Activated naive CD4-positive, alpha-beta T cell (primary cell): Measurements from ENCODE around the gene GRK3.
"Not testable (repeated sequence)": the region's sequence is repeated elsewhere in the genome, so short reads cannot be mapped to it uniquely, and the experiment has no call there.

Source experiments
- DNase-seq, 4 experiments: peaks; one replicate each; lab custom pipeline; 2025; lab: John Stamatoyannopoulos, UW

The GRK3 gene

DNA sequence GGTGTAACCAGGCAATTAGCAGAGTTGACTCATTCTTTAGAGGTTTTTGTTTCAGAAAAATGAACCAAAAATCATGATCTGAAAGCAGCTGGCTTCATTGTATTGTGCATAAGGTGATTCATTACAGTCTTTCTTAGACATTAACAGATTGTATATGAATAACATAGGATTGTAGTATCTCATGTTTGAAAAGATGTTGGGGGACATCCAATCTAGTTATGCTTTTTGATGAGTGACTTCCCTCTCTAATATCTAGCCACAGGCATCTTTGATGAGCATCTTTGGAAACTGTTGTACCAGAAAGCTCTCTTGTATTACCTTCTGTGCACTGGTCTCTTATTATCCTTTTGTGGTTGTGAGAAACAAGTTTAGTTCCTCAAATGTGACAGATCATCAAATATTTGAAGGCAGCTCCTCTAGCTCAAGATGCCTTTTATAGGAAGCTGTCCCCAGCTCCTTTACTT is 8.3 kb downstream of the GRK3 start:
- no peak for DNase-seq

- DNase-seq: no peak
These were observed 9.4 kb downstream of the GRK3 start for GRCh38 chr22:25573841-25574240.

DNA sequence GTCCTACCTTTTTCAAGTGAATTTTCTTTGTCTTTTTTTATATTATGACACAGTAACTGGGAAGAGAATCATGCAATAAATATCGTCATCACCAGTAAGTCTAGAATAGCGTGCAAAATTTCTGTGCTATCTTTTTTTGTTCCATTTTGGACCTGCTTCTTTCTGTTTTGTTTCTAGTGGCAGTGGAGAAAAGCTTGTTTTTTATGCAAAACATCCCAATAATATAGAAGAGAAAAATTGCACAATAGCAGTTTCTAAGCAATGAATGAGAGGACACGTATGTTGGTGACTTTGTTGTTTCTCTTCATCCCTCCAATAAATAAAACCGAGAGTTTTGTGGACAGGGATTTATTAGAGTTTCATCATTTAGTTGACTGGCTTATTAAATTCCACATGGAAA is 10.3 kb downstream of the GRK3 start:
- no peak for DNase-seq

- not testable (repeated sequence) for DNase-seq
These were observed 11.4 kb downstream of the GRK3 start for GRCh38 chr22:25575674-25576392.

- not testable (repeated sequence) for DNase-seq
These were observed 17.0 kb downstream of the GRK3 start for GRCh38 chr22:25581452-25581851.

- DNase-seq: no peak
These were observed 18.5 kb downstream of the GRK3 start for GRCh38 chr22:25582946-25583345.

DNA sequence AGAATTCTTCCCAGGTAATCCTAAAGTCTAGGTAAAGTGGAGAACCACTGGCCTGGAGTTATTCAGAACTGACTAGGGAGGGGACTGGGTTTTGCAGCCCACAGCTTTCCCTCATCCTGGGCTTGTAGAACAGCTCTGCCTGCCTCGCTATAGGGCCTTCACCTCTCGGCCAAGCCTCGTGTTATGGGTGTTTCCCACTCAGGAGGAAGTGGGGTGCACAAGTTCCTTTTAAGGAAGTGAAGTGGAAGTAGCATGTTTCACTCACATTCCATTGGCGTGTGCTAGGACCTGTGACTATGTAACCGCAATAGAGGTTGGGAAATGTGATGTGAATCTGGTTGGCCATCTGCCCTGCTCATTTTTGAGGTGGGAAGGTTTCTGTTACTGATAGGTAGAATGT is 20.5 kb downstream of the GRK3 start:
- not testable (repeated sequence) for DNase-seq

DNA sequence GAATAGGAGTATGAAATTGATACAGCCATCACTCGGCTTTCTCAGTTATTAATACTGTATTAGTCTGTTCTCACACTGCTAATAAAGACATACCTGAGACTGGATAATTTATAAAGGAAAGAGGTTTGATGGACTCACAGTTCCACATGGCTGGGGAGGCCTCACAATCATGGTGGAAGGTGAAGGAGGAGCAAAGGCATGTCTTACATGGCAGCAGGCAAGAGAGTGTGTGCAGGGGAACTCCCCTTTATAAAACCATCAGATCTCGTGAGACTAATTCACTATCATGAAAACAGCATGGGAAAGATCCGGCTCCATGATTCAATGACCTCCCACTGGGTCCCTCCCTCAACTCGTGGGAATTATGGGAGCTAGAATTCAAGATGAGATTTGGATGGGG is 25.2 kb downstream of the GRK3 start:
- not testable (repeated sequence) for DNase-seq

GRCh38 chr22:25593323-25593722 is 28.8 kb downstream of the GRK3 start:
- DNase-seq: not testable (repeated sequence)

GRCh38 chr22:25598609-25599008 is 34.1 kb downstream of the GRK3 start:
- DNase-seq: no peak

DNA sequence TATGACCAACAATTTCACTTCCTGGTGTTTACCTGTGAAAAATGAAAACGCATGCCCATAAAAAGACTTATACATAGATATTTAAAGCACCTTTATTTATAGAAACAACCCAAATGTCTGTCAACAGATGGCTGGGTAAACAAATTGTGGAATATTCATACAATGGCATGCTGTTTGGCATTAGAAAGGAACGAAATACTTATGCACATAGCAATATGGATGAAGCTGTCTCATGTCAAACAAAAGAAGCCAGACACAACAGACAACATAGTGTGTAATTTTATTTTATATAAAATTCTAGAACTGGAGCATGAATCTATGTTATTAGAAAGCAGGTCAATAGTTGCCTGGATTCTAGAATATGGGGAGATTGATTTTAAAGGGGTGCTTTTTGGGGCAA is 38.0 kb downstream of the GRK3 start:
- no peak for DNase-seq

- DNase-seq: no peak
These were observed 38.4 kb downstream of the GRK3 start for GRCh38 chr22:25602916-25603315.

- not testable (repeated sequence) for DNase-seq
These were observed 40.7 kb downstream of the GRK3 start for GRCh38 chr22:25605146-25605545.

DNA sequence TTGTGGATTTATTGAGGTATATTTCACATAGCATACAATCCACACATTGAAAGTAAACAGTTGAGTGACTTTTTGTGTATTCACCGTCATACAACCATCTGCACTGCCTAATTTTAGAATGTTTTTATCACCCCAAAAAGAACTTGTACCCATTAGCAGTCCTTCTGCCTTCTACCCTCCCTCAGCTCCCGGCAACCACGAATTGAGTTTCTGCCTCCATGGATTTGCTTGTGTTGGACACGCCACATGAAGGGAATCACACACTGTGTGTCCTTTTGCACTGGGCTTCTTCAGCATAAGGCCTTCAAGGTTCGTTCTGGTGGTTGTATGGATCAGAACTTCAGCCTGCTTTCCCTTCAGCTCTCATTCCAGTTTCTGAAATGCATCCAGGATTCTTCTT is 41.1 kb downstream of the GRK3 start:
- not testable (repeated sequence) for DNase-seq

DNA sequence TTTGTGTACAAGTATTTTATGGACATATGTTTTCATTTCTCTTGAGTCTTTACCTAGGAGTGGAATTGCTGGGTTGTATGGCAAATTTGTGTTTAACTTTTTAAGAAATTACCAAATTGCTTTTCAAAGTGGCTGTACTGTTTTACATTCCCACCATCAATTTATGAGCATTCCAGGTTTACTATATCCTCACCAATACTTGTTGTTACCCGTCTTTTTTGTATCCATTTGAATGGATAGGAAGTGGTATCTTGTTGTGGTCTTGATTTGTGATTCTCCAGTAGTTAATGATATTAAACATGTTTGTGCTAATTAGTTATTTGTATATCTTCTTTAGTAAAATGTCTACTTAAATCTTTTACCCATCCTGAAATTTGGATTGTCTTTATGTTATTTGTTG is 46.8 kb downstream of the GRK3 start:
- DNase-seq: not testable (repeated sequence)

GRCh38 chr22:25613131-25613530 is 48.7 kb downstream of the GRK3 start:
- not testable (repeated sequence) for DNase-seq

DNA sequence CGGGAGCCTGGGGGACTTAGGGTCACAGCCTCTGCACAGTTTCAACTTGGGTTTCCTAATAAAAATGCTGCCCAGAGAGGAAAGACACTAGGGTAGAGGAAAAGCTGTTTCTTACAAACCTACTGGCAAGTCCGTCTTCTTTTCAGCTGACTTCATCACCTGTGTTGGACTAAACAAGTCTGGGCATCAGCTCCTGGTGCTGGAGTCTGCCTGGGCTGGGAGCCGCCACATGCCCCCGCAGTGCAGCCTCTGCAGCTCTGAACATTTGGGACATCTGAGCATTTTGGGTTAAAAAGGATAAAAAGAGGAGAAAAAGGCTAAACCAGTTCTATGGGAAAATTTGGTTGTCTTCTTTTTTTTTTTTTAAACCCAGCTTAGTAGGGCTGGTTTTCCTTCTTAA is 49.1 kb downstream of the GRK3 start:
- DNase-seq: not testable (repeated sequence)

GRCh38 chr22:25614791-25615190 is 50.3 kb downstream of the GRK3 start:
- not testable (repeated sequence) for DNase-seq

GRCh38 chr22:25621986-25622385 is 57.5 kb downstream of the GRK3 start:
- DNase-seq: no peak

GRCh38 chr22:25623310-25623734 is 58.8 kb downstream of the GRK3 start:
- DNase-seq: no peak

GRCh38 chr22:25623851-25624250 is 59.4 kb downstream of the GRK3 start:
- DNase-seq: no peak

GRCh38 chr22:25624476-25624875 is 60.0 kb downstream of the GRK3 start:
- no peak for DNase-seq

GRCh38 chr22:25625747-25626623 is 61.5 kb downstream of the GRK3 start:
- not testable (repeated sequence) for DNase-seq
